H9 (cell line): Measurements from ENCODE around the gene SMARCAL1. TPM values are rescaled to one million over a fixed set of nuclear protein-coding genes. Genes with fewer than 3 reads are reported as not detected.

Experiments
- DNase-seq: peaks from one replicate; pipeline ENCODE4 v3.0.0-alpha.2; 2017
- H2AFZ ChIP-seq: one replicate; pipeline ENCODE4 v1.6.1; 2013; ENCODE audit warnings: mild to moderate bottlenecking, low read length, control low read depth, moderate library complexity
- H2AK5ac ChIP-seq: 2 replicates; pipeline ENCODE4 v1.6.1; 2013; ENCODE audit warnings: low read length, control low read depth, mixed read lengths; ENCODE audit not compliant: insufficient read length
- H2BK120ac ChIP-seq: one replicate; pipeline ENCODE4 v1.6.1; 2013; ENCODE audit warnings: low read depth, mild to moderate bottlenecking, low read length, control low read depth, inconsistent platforms; ENCODE audit not compliant: poor library complexity, severe bottlenecking
- H2BK12ac ChIP-seq: 2 replicates; pipeline ENCODE4 v1.6.1; 2013; ENCODE audit warnings: low read length, control low read depth, mixed read lengths, low read depth; ENCODE audit not compliant: insufficient read length
- H2BK15ac ChIP-seq: 2 replicates; pipeline ENCODE4 v1.6.1; 2013; ENCODE audit warnings: low read depth, low read length, control low read depth
- H2BK20ac ChIP-seq: one replicate; pipeline ENCODE4 v1.6.1; 2013; ENCODE audit warnings: low read depth, mild to moderate bottlenecking, low read length, control low read depth, inconsistent platforms; ENCODE audit not compliant: poor library complexity, severe bottlenecking
- H2BK5ac ChIP-seq: 2 replicates; pipeline ENCODE4 v1.6.1; 2013; ENCODE audit warnings: low read length, control low read depth, mixed read lengths; ENCODE audit not compliant: insufficient read length
- H3K14ac ChIP-seq: 2 replicates; pipeline ENCODE4 v1.6.1; 2013; ENCODE audit warnings: low read length, control low read depth; ENCODE audit not compliant: insufficient read depth
- H3K18ac ChIP-seq: 2 replicates; pipeline ENCODE4 v1.6.1; 2013; ENCODE audit warnings: low read depth, mild to moderate bottlenecking, mixed read lengths, low read length, control low read depth; ENCODE audit not compliant: insufficient read length
- H3K23ac ChIP-seq: 2 replicates; pipeline ENCODE4 v1.6.1; 2013; ENCODE audit warnings: low read length, control low read depth, mixed read lengths, low read depth; ENCODE audit not compliant: insufficient read length
- H3K23me2 ChIP-seq: 2 replicates; pipeline ENCODE4 v1.6.1; 2013; ENCODE audit warnings: low read depth, mild to moderate bottlenecking, mixed read lengths, low read length, control low read depth; ENCODE audit not compliant: insufficient read length, poor library complexity, severe bottlenecking
- H3K27ac ChIP-seq: 2 replicates; pipeline ENCODE4 v1.5.1; 2013; ENCODE audit warnings: low read length, control low read depth, mixed read lengths, low read depth; ENCODE audit not compliant: insufficient read length
- H3K27me3 ChIP-seq: 2 replicates; pipeline ENCODE4 v1.6.1; 2013; ENCODE audit warnings: low read length, control low read depth, inconsistent platforms; ENCODE audit not compliant: insufficient read depth
- H3K4ac ChIP-seq: 2 replicates; pipeline ENCODE4 v1.6.1; 2013; ENCODE audit warnings: low read depth, mild to moderate bottlenecking, control low read depth, inconsistent platforms, low read length, moderate library complexity
- H3K4me1 ChIP-seq: 2 replicates; pipeline ENCODE4 v1.6.1; 2013; ENCODE audit warnings: low read length, control low read depth, inconsistent platforms; ENCODE audit not compliant: insufficient read depth
- H3K4me2 ChIP-seq: 2 replicates; pipeline ENCODE4 v1.6.1; 2013; ENCODE audit warnings: low read length, control low read depth, mixed read lengths; ENCODE audit not compliant: insufficient read length, insufficient read depth
- H3K56ac ChIP-seq: 2 replicates; pipeline ENCODE4 v1.6.1; 2013; ENCODE audit warnings: low read depth, mild to moderate bottlenecking, mixed read lengths, low read length, control low read depth; ENCODE audit not compliant: insufficient read length
- H3K79me1 ChIP-seq: 2 replicates; pipeline ENCODE4 v1.6.1; 2013; ENCODE audit warnings: low read depth, mild to moderate bottlenecking, moderate library complexity, low read length, control low read depth, inconsistent platforms; ENCODE audit not compliant: insufficient read depth, poor library complexity, severe bottlenecking
- H3K79me2 ChIP-seq: 2 replicates; pipeline ENCODE4 v1.6.1; 2013; ENCODE audit warnings: low read length, control low read depth, inconsistent platforms; ENCODE audit not compliant: insufficient read depth
- H3K9ac ChIP-seq: 2 replicates; pipeline ENCODE4 v1.6.1; 2013; ENCODE audit warnings: low read length, control low read depth, mixed read lengths; ENCODE audit not compliant: insufficient read length; ENCODE audit errors: extremely low read depth
- H3K9me3 ChIP-seq: one replicate; pipeline ENCODE4 v1.6.1; 2013; ENCODE audit warnings: low read depth, low read length, inconsistent platforms; ENCODE audit not compliant: control insufficient read depth
- H3T11ph ChIP-seq: one replicate; pipeline ENCODE4 v1.6.1; 2013; ENCODE audit warnings: mild to moderate bottlenecking, low read length, control low read depth, inconsistent platforms
- H4K20me1 ChIP-seq: one replicate; pipeline ENCODE4 v1.6.1; 2013; ENCODE audit not compliant: control insufficient read depth, insufficient read length, insufficient read depth
- H4K5ac ChIP-seq: 2 replicates; pipeline ENCODE4 v1.6.1; 2013; ENCODE audit warnings: low read depth, mild to moderate bottlenecking, mixed read lengths, low read length, control low read depth; ENCODE audit not compliant: insufficient read length
- H4K8ac ChIP-seq: replicated peaks from 2 replicates; pipeline ENCODE4 v1.6.1; 2013; ENCODE audit warnings: low read length, control low read depth, mixed read lengths, low read depth; ENCODE audit not compliant: insufficient read length
- H4K91ac ChIP-seq: 2 replicates; pipeline ENCODE4 v1.6.1; 2013; ENCODE audit warnings: low read depth, mild to moderate bottlenecking, moderate library complexity, mixed read lengths, low read length, control low read depth; ENCODE audit not compliant: insufficient read length
- H3K27ac Mint-ChIP-seq, 3 experiments: 2 replicates in 2 of 3; 3 replicates in 1 of 3; pipeline ENCODE4 v1.8.0; 2020 to 2021; ENCODE audit warnings: mixed read lengths in 3 of 3, mild to moderate bottlenecking in 1 of 3, moderate library complexity in 1 of 3
- H3K27me3 Mint-ChIP-seq: 2 replicates; pipeline ENCODE4 v1.8.0; 2021; ENCODE audit warnings: low read depth, mild to moderate bottlenecking, moderate library complexity, mixed read lengths
- H3K36me3 Mint-ChIP-seq, 3 experiments: 2 replicates in 2 of 3; 3 replicates in 1 of 3; pipeline ENCODE4 v1.8.0; 2020 to 2021; ENCODE audit warnings: low read depth in 3 of 3, mixed read lengths in 3 of 3; ENCODE audit not compliant: insufficient read depth in 1 of 3
- H3K4me1 Mint-ChIP-seq, 2 experiments: 2 replicates each; pipeline ENCODE4 v1.8.0; 2020; ENCODE audit warnings: mixed read lengths in 2 of 2
- H3K4me3 Mint-ChIP-seq, 2 experiments: 2 replicates in 1 of 2; 3 replicates in 1 of 2; pipeline ENCODE4 v1.8.0; 2020 to 2021; ENCODE audit warnings: mild to moderate bottlenecking in 2 of 2, mixed read lengths in 2 of 2, moderate library complexity in 1 of 2
- H3K9me3 Mint-ChIP-seq, 2 experiments: 2 replicates in 1 of 2; 3 replicates in 1 of 2; pipeline ENCODE4 v1.8.0; 2020; ENCODE audit warnings: mild to moderate bottlenecking in 2 of 2, mixed read lengths in 2 of 2, moderate library complexity in 1 of 2
- WGBS: extraction: QIAGEN DNeasy Blood & Tissue Kit; methylation state at CpG from one replicate; pipeline ENCODE4 v1.1.7; 2013; ENCODE audit warnings: missing lambda C conversion rate, low lambda C conversion rate, mixed read lengths; ENCODE audit not compliant: insufficient read length; ENCODE audit errors: extremely low coverage; 5-methylcytosine and 5-hydroxymethylcytosine counted together
- total RNA-seq: library from RNA; stranded (reverse); gene quantifications from 2 replicates; pipeline ENCODE4 v1.2.1, GENCODE V29; 2021
- TF ChIP-seq, protein P1 (sequence below): fragments of 200-600 bp; sonication (generic); conservative IDR thresholded peaks from 3 replicates; pipeline ENCODE4 v1.8.0; 2021; ENCODE audit warnings: antibody characterized with exemption, mild to moderate bottlenecking

Gene SMARCAL1
- total RNA-seq, 1 experiment from 2014 or later: 16.5 TPM

DNA sequence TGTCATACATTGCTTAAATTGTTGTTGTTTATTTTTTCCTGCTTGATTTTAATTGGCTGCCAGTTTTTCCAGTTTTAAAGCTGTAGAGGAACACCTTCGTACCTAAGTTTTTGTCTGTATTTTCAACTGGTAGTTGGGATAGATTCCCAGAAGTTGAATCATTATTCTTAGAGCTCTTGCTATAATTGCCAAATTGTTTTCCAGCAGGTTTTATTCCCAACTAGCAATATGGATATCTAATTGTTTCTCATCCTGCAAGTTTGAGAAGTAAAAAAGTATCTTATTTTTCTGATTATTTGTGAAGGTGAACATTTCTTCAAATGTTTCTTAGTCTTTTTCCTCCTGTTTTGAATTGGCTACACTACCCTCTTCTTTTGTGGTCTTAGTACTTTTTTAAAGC, 6.7 kb downstream of the SMARCAL1 start:
- no peak overlapping the region for H2BK20ac ChIP-seq
- Mint-ChIP-seq H3K4me1 (peaks cover 9 to 11% of the 10 kb centered on the region in 2 experiments; a peak in 2 of 4 replicates), H3K9me3 (no peaks in the 10 kb centered on the region), H3K27ac (no peak overlapping the region; a peak in 1 of 7 replicates), H3K36me3 (peaks cover 13 to 51% (median 47%) of the 10 kb centered on the region in 3 experiments), H3K4me3 (no peak overlapping the region), H3K27me3 (no peaks in the 10 kb centered on the region)
- no peak overlapping the region for H3T11ph ChIP-seq
- no CpG with 5 or more reads among the region's 1 CpG for WGBS
- H2BK120ac ChIP-seq: no peak overlapping the region
- H2AK5ac ChIP-seq: no peak overlapping the region
- H2BK12ac ChIP-seq: no peak overlapping the region
- H3K23me2 ChIP-seq: no peaks in the 10 kb centered on the region
- no peak overlapping the region for H3K23ac ChIP-seq
- H3K79me2 ChIP-seq: no peaks in the 10 kb centered on the region
- H4K20me1 ChIP-seq: no peaks in the 10 kb centered on the region
- no peak overlapping the region for H4K91ac ChIP-seq
- H3K27me3 ChIP-seq: no peaks in the 10 kb centered on the region
- no peaks in the 10 kb centered on the region for H3K4me1 ChIP-seq
- H3K9me3 ChIP-seq: no peaks in the 10 kb centered on the region
- H2AFZ ChIP-seq: no peak overlapping the region
- TF ChIP-seq, protein P1, sequence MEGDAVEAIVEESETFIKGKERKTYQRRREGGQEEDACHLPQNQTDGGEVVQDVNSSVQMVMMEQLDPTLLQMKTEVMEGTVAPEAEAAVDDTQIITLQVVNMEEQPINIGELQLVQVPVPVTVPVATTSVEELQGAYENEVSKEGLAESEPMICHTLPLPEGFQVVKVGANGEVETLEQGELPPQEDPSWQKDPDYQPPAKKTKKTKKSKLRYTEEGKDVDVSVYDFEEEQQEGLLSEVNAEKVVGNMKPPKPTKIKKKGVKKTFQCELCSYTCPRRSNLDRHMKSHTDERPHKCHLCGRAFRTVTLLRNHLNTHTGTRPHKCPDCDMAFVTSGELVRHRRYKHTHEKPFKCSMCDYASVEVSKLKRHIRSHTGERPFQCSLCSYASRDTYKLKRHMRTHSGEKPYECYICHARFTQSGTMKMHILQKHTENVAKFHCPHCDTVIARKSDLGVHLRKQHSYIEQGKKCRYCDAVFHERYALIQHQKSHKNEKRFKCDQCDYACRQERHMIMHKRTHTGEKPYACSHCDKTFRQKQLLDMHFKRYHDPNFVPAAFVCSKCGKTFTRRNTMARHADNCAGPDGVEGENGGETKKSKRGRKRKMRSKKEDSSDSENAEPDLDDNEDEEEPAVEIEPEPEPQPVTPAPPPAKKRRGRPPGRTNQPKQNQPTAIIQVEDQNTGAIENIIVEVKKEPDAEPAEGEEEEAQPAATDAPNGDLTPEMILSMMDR: no peak
- H3K56ac ChIP-seq: no peak overlapping the region
- H3K4me2 ChIP-seq: no peak overlapping the region
- no peaks in the 10 kb centered on the region for H3K79me1 ChIP-seq
- H4K5ac ChIP-seq: no peak overlapping the region
- H3K9ac ChIP-seq: no peak overlapping the region
- H3K18ac ChIP-seq: no peak overlapping the region
- no peak overlapping the region for H2BK15ac ChIP-seq
- no peak overlapping the region for H3K4ac ChIP-seq
- H4K8ac ChIP-seq: no peak overlapping the region
- no peak overlapping the region for H2BK5ac ChIP-seq
- H3K14ac ChIP-seq: no peak overlapping the region
- no peak for DNase-seq
- no peak overlapping the region for H3K27ac ChIP-seq
